Rectal smooth muscle tissue (tissue), 1 donor: Measurements from ENCODE around the gene PDZD2.
A peak's percentile ranks its signal among the peaks of the same experiment; 100 is the strongest.

ENCODE experiments used
- H3K27ac ChIP-seq: one replicate; pipeline ENCODE4 v1.7.0; 2013; ENCODE audit warnings: low read depth, low read length, inconsistent platforms
- H3K27me3 ChIP-seq: one replicate; pipeline ENCODE4 v1.7.0; 2013; ENCODE audit warnings: low read length; ENCODE audit not compliant: control insufficient read depth, insufficient read depth
- H3K36me3 ChIP-seq: one replicate; pipeline ENCODE4 v1.7.0; 2013; ENCODE audit warnings: low read length; ENCODE audit not compliant: control insufficient read depth, insufficient read depth
- H3K4me1 ChIP-seq: one replicate; pipeline ENCODE4 v1.7.0; 2013; ENCODE audit warnings: low read length; ENCODE audit not compliant: control insufficient read depth, insufficient read depth
- H3K4me3 ChIP-seq: one replicate; pipeline ENCODE4 v1.7.0; 2013; ENCODE audit warnings: low read length
- H3K9ac ChIP-seq: one replicate; pipeline ENCODE4 v1.7.0; 2013; ENCODE audit warnings: low read length

PDZD2 gene

DNA sequence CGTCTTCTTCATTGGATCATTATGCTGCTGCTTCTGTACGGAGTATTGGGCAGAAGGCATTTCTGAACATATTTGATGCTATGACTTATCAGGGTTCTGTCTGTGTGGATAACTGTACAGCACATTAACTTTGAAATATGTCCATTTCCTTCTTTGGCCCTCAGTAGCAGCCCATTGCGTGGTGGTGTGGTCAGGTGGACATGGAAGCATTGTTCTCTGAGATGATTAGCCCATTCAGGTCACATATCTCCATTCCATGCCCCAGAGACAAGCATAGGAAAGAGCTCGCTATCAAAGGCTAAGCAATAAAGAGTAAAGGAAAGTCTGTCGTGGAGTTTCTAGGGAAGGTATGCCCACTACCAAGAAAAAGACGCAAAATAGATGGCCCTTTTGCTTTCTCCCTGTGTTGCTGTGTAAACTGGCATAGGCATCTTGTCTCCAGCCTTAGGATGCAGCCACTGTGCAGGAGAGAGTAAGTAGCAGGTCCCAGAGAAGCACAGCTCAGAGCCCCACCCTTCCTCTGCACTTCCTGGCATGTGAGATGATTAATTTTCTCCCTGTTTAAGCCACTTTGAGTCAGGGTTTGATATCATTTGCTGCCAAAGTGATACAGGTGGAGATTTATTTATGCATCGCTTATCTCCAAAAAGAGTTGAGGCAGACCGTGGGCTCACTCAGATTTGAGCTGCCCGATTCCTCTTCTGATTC is 221.9 kb downstream of the PDZD2 start:
- no peaks in the 10 kb centered on the region for H3K27me3 ChIP-seq
- H3K4me3 ChIP-seq: no peak overlapping the region
- no peak overlapping the region for H3K27ac ChIP-seq
- H3K36me3 ChIP-seq: no peaks in the 10 kb centered on the region
- no peaks in the 10 kb centered on the region for H3K4me1 ChIP-seq
- no peak overlapping the region for H3K9ac ChIP-seq

DNA sequence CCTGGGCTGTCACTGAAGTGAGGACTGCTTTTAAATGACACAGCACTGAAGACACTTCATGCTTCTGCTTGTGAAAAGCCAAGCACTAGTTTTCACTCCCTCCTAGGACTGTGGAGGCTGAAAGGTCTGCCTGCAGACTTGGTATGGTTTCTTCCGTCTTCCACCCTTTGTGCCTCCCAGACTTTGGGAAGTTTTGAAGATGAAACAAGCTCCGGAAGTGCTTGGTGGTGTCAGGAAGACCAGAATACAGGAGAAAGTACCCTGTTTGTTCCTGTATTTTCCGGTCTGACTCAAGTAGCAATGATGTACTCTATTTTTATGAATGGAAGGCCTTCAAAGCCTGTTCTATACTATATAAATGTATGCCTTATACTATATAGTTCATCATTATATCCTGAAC is 222.7 kb downstream of the PDZD2 start:
- no peak overlapping the region for H3K27ac ChIP-seq
- H3K36me3 ChIP-seq: no peaks in the 10 kb centered on the region
- H3K27me3 ChIP-seq: no peaks in the 10 kb centered on the region
- no peak overlapping the region for H3K4me3 ChIP-seq
- no peak overlapping the region for H3K9ac ChIP-seq
- no peaks in the 10 kb centered on the region for H3K4me1 ChIP-seq

DNA sequence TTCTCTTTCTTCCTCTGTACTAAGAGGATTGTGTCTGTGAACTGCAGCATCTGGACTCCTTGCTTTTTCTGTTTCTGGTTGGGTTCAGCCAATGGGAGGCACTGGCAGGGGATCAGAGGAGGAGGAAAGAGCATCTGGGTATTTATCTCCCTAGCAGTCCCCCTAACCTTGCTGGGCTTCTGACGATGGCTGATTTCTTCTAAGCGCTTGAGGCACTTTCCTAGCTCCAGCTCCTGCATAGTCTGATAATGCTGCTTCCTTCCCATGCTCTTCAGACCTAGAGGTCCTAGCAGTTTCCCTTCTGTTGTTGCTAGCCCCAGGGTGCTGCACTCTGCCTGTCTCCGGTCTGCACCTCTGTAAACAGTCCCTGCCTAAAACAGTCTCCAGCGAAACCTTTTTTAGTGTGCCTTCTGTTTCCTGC is 225.1 kb downstream of the PDZD2 start:
- no peak overlapping the region for H3K9ac ChIP-seq
- no peaks in the 10 kb centered on the region for H3K4me1 ChIP-seq
- H3K36me3 ChIP-seq: no peaks in the 10 kb centered on the region
- H3K27ac ChIP-seq: no peak overlapping the region
- no peak overlapping the region for H3K4me3 ChIP-seq
- H3K27me3 ChIP-seq: no peaks in the 10 kb centered on the region

DNA sequence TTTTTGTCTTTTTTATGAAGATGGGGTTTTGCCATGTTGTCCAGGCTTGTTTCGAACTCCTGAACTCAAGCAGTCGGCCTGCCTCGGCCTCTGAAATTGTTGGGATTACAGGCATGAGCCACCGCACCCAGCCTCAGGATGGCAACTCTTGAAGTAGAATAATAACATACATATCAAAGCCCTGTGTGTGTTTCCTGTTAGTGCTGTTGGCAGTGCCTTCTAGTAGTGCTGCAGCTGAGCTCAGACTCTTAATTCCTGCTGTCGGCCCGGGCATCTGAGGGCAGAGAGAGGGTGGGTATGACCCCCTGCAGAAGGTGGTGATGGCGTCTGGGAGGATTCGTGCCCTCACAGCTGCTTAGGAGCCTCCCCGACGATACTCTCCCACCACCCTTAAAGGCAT is 227.2 kb downstream of the PDZD2 start:
- Histone ChIP-seq H3K4me1 (no peaks in the 10 kb centered on the region), H3K9ac (no peak overlapping the region), H3K36me3 (no peaks in the 10 kb centered on the region), H3K4me3 (no peak overlapping the region), H3K27ac (no peak overlapping the region), H3K27me3 (no peaks in the 10 kb centered on the region)

DNA sequence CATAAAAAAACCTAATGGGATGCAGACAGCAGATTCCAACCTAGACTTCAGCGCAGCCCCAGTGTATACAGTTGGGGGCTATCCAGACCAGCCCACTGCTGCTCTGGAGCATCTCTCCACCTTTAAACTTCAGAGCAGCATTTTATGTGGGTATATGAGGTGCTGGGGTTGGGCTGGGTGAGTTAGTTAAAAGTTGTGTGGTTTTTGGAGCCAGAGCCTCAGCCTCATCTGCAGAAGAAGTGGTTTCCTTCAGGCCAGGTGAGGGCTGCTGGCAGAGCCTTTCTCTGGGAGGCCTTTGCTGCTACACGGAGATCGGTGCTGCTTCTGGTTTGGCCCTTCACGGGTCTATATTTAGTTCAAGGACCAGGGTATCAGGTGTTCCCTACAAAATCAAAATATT is 228.3 kb downstream of the PDZD2 start:
- no peaks in the 10 kb centered on the region for H3K36me3 ChIP-seq
- H3K4me1 ChIP-seq: no peaks in the 10 kb centered on the region
- no peaks in the 10 kb centered on the region for H3K27me3 ChIP-seq
- no peak overlapping the region for H3K4me3 ChIP-seq
- H3K27ac ChIP-seq: no peak overlapping the region
- H3K9ac ChIP-seq: no peak overlapping the region

DNA sequence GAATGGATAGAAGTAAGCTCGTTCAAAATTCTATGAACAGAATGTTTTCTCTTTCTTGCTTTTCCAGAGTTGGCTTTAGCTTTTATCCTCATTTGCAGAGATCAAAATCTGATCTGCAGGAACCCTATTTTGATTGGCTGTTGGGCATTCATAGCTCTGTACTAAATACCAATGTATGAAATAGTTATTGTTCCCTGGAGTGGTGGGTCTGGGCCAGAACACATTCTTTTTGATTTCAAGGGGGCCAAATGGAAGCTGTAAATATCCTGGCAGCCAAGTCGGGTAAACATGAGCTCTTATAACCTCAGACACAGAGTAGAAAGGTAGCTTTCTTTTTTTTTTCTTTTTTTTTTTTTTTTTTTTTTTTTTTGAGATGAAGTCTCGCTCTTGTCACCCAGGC is 241.5 kb downstream of the PDZD2 start:
- Histone ChIP-seq H3K36me3 (no peaks in the 10 kb centered on the region), H3K27me3 (no peaks in the 10 kb centered on the region), H3K4me1 (no peaks in the 10 kb centered on the region), H3K27ac (no peak overlapping the region), H3K4me3 (no peak overlapping the region), H3K9ac (no peak overlapping the region)

DNA sequence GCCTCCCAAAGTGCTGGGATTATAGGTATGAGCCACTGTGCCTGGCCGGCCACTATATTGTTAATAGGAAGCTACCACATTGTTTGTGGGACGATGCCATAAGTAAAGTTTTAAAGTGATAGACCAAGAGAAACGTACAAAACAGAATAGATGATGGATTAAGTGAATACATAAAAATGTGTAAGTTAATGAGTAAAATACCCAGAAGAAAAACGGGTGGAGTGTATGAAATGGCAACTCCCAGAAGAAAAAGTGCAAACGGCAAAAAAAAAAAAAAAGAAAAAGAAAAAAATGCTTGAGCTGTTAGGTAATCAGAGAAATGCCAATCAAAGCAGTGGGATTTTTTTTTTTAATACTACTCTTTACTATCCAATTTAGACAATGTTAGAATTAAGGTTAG is 246.0 kb downstream of the PDZD2 start:
- Histone ChIP-seq H3K9ac (no peak overlapping the region), H3K27me3 (no peaks in the 10 kb centered on the region), H3K36me3 (no peaks in the 10 kb centered on the region), H3K4me1 (peaks cover 3% of the 10 kb centered on the region), H3K27ac (no peak overlapping the region), H3K4me3 (no peak overlapping the region)

DNA sequence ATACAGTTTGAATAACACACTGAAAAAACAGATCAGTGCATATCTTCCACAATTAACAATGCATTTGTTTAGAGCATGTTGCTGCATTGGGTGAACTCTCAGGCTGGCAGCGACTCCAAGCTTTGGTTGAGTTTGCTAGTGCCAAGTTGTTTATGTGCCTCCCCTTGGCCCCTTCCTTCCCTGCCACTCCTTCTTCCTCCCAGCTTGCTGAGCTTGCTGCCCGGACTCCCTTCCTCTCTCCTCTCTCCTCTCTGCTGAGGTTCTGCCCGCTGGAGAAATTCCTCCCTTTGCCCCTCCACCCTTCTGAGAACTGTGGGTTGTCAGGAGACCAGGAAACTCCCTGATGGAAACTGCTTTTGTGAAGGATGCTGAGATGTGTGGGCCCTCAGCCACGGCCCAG is 247.3 kb downstream of the PDZD2 start:
- no peak overlapping the region for H3K4me3 ChIP-seq
- H3K36me3 ChIP-seq: no peaks in the 10 kb centered on the region
- H3K27ac ChIP-seq: no peak overlapping the region
- no peaks in the 10 kb centered on the region for H3K27me3 ChIP-seq
- H3K4me1 ChIP-seq: peaks cover 3% of the 10 kb centered on the region
- H3K9ac ChIP-seq: no peak overlapping the region

DNA sequence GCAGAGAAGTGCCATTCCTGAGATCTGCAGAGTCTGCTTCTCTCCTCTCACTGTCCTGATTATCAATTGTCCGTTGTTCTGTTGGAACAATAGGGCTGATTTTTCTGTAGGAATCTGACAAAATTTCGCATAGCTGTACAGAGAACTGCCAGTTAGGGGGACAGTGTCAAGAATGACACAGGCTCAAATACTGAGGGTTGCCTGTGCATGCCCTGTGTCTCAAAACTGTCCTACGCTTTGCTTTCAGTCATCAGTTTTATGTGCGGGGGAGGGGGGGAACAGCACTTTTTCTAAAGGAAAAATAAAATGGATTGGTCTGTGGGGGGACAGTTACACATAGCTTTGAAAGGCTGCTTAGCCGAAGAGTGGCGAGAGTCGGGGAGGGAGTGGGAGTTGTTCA is 248.6 kb downstream of the PDZD2 start:
- H3K4me3 ChIP-seq: no peak overlapping the region
- peaks cover 3% of the 10 kb centered on the region for H3K4me1 ChIP-seq
- H3K27me3 ChIP-seq: no peaks in the 10 kb centered on the region
- peak overlapping the region; percentile 8 for H3K27ac ChIP-seq
- H3K36me3 ChIP-seq: no peaks in the 10 kb centered on the region
- H3K9ac ChIP-seq: no peak overlapping the region

DNA sequence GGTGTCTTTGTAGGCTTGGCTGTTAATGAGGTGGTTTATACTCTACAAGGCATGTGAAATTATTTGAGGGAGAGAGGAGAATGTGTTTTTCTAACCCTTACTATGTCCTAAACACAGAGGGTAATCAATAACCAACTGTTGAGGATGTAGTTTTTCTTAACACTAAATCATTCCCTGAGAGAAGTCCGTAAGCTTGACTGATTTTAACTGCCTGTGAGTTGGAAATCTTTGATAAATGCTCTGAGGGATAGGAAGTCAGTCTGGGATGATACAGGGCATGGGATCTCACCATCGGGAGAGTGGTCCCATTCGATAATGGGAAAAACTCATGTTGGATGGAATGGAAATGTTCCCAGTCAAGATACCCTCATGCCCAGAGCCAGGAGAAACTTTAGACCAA is 249.6 kb downstream of the PDZD2 start:
- Histone ChIP-seq H3K27ac (no peak overlapping the region), H3K4me3 (no peak overlapping the region), H3K4me1 (peaks cover 3% of the 10 kb centered on the region), H3K9ac (no peak overlapping the region), H3K27me3 (no peaks in the 10 kb centered on the region), H3K36me3 (no peaks in the 10 kb centered on the region)

DNA sequence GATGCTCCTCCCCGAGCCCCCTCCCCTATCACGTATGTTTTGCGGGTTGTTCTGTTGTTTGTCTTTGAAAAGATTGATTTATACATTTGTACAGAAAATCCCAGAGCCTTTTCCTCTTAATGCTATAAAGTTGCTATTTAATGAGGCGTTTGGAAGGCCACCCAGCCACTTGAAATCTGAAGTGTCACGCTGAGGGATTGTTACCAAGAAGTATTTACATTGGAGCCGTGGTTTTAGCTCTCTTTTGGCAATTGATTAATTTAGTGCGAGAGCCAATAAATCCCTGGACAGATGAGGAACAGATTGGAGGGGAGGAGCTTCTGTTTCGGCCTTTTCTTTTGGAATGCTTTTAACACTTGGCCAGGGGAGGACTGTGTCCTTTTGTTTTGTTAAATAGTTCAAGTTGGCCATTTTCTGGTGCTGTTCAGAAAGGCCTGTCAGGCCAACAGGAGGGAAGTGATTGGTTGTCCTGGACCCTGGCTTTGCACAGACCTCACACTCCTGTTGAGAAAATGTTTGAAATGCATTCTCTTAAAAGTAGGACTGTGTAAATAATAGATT is 250.2 kb downstream of the PDZD2 start:
- Histone ChIP-seq H3K27ac (no peak overlapping the region), H3K4me1 (peaks cover 3% of the 10 kb centered on the region), H3K9ac (no peak overlapping the region), H3K36me3 (no peaks in the 10 kb centered on the region), H3K4me3 (no peak overlapping the region), H3K27me3 (no peaks in the 10 kb centered on the region)

DNA sequence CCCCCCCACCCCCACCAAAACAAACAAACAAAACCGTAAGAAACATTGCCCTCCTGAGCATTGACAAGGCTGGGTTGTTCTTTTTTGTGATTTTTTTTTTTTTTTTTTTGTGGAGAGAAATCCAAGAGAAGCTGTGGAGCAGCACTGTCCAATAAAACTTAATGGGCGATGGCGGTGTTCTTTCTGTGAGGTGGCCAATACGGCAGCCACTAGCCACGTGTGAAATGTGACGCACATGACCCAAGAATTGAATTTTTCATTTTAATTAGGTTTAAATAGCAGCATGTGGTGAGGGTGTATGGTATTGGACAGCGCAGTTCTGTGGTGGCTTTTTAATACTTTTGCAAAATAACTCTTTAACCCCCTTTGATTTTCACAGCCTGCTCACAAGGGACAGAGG is 251.1 kb downstream of the PDZD2 start:
- Histone ChIP-seq H3K36me3 (no peaks in the 10 kb centered on the region), H3K27ac (no peak overlapping the region), H3K4me1 (peaks cover 3% of the 10 kb centered on the region), H3K9ac (no peak overlapping the region), H3K27me3 (no peaks in the 10 kb centered on the region), H3K4me3 (no peak overlapping the region)

DNA sequence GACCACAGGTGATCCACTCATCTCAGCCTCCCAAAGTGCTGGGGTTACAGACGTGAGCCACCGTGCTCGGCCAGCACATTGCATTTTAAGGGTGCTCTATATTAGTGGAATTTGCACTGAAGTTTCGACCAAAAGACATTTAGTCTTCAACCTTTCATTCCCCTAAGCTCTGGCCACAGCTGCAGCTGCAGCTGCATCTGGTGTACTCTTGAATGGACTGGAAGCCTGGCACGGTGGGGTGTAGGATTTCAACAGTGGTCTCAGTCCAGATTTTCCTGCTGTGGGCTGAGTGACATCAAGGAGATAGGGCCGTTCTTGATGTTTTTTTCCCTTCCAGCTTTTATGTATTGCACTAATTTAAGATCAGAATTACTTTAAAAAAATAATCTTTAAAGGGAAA is 255.2 kb downstream of the PDZD2 start:
- H3K4me1 ChIP-seq: no peaks in the 10 kb centered on the region
- H3K27ac ChIP-seq: no peak overlapping the region
- H3K9ac ChIP-seq: no peak overlapping the region
- no peak overlapping the region for H3K4me3 ChIP-seq
- no peaks in the 10 kb centered on the region for H3K36me3 ChIP-seq
- no peaks in the 10 kb centered on the region for H3K27me3 ChIP-seq
